ENCODE results near the gene LRRC56.

DNA sequence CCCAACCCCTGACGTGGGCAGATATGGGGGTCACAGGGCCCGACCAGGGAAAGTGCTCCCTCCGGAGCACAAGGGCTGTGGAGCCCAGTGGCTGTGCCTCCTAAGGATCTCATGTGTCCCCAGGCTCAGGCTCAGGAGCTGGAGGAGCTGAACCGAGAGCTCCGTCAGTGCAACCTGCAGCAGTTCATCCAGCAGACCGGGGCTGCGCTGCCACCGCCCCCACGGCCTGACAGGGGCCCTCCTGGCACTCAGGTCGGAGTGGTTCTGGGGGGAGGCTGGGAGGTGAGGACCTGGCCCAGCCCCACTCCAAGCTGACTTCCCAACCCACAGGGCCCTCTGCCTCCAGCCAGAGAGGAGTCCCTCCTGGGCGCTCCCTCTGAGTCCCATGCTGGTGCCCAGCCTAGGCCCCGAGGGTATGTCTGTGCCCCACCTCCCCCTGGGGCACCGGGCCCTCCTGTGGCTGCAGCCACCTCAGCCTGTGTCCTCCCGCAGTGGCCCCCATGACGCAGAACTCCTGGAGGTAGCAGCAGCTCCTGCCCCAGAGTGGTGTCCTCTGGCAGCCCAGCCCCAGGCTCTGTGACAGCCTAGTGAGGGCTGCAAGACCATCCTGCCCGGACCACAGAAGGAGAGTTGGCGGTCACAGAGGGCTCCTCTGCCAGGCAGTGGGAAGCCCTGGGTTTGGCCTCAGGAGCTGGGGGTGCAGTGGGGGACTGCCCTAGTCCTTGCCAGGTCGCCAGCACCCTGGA, 25.9 kb downstream of the LRRC56 start:
- TF ChIP-seq EZH2 (IDR thresholded peaks at IDR 0.05; ENCODE audit: insufficient read depth, poor library complexity, severe bottlenecking) (no peak), EZH2phosphoT487 (IDR thresholded peaks at IDR 0.05; ENCODE audit: insufficient read depth, low read depth) (no peak)
